C1 segment of cervical spinal cord (tissue), 14 donors: Measurements from ENCODE around the gene MAGIX.
"Not testable (repeated sequence)": the region's sequence is repeated elsewhere in the genome, so short reads cannot be mapped to it uniquely, and the experiment has no call there.

Experiments
- DNase-seq, 14 donors: peaks; one replicate each; lab custom pipeline; 2025; lab: John Stamatoyannopoulos, UW

Gene MAGIX

DNA sequence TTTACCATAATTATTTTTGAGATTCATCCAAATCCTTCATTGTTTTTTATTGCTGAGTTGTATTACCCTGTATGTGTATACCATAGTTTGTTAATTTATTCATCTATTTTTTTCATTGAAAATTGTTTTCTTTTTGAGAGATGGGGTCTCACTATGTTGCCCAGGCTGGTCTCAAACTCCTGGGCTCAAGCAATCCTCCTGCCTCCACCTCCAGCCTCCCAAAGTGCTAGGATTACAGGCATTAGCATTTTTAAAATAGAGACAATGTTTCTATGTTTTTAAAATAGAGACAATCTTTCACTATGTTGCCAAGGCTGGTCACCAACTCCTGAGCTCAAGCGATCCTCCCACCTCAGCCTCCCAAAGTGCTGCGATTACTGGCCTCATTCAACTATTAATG is 1.6 kb upstream of the MAGIX start:
- DNase-seq: no peak

DNA sequence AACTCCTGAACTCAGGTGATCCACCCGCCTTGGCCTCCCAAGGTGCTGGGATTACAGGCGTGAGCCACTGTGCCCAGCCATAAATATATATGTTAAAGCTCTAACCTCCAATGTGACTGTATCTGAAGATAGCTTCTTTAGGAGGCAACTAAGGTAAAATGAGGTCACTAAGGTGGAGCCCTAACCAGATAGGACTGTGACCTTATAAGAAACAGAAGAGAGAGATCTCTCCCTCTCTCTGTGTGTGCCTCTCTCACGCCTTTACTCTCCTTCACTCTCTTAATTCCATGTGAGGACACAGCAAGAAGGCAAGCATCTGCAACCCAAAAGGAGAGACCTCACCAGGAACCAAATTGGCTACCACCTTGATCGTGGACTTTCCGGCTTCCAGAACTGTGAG is 926 bp upstream of the MAGIX start:
- DNase-seq: no peak

DNA sequence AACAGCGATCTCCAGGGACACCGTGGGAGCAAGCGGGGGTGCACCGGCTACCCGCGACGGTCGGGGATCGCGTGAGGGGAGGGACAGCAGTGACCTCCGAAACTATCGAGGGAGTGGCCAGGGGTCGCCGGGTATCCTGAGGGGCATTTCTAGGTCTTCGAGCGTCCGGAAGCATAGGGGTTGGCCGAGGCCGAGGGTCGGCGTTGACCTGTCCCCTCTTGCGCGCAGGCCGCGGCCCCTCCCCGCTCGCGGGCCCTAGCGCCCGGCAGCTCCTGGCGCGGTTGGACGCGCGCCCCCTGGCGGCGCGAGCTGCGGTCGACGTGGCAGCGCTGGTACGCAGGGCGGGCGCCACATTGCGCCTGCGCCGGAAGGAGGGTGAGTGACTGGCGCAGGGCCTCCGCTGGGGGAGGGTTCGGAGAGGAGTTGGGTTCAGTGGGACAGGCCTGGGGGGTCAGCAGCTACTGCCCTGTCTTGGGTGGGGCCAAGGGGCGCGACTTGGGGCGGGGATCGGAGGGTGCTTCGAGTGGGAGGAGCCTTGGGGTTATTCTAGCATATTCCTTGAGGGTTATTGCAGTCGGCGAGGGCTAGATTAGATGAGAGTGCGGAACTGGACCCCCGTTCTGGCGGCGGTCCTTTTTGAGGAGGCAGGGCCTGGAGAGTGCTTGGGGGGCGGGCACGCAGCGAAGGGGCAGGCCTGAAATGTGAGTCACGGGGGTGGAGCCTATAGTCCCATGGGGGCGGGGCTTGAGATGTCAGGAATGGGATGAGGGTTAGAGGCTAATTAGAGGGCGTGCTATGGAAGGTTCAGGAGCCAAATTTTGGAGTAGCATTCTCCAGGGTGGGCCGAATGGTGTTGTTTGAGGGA is 1.2 kb downstream of the MAGIX start:
- DNase-seq: peak; percentile 21 to 91 (median 80)

DNA sequence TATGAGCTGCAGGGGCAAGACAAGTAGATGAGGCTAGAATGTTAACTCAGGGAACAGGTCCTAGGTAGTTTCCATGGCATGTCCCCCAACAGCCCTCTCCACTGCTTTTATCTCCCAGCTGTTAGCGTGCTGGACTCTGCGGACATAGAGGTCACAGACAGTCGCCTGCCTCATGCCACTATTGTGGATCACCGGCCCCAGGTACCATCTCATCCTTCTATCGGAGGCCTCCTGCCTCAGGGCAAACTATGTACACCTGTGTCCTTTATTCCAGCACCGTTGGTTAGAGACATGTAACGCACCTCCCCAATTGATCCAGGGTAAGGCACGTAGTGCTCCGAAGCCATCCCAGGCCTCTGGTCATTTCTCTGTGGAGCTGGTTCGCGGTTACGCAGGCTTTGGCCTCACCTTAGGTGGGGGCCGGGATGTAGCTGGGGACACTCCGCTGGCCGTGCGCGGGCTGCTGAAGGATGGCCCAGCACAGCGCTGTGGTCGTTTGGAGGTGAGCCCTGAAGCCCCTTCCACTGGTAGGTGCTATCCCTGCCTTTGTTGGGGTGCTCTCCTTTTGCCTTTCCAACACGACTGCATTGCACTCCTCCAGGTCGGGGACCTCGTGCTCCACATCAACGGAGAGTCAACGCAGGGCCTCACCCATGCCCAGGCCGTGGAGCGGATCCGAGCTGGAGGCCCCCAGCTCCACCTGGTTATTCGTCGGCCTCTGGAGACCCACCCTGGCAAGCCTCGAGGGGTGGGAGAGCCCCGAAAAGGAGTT is 2.2 kb downstream of the MAGIX start:
- no peak for DNase-seq

DNA sequence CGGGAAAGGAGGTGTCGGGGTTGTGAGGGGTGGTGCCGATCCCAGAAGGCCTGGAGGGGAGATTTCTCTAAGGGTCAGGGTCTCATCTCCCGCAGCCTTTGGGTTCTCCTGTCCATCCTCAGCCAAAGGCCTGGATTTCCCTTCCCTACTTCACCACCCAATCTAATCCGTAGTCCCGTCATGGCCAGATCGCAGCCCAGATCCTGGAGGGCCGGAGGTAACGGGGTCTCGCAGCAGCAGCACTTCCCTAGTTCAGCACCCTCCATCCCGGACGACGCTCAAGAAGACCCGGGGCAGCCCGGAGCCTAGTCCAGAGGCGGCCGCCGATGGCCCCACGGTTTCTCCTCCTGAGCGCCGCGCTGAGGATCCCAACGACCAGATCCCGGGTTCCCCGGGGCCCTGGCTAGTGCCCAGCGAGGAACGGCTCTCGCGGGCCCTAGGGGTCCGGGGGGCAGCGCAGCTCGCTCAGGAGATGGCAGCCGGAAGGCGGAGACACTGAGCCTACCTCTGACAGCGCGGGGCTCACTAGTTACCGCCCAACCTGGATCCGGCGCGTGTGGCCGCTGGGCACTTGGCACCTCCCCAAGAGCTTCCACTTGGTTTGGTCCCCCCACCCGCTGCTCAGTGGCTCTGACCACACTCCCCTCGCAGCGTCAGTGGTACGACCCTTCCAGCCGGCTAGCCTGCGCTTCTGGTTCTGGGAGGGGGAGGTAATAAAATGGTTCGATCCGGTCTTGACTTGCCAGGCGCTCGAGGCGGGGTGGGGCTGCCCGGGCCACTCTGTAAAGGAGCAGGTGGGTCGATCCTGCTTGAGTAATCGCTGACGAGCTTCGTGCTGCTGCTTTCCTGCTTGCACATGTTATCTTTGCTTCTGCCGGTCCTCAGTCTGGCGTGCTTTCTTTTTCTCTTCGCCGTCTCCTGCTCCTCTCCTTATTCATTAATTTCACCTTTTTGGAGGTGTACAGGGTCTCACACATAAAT is 3.6 kb downstream of the MAGIX start:
- peak in 13 of 14 donors; percentile 2 to 92 (median 48) for DNase-seq

DNA sequence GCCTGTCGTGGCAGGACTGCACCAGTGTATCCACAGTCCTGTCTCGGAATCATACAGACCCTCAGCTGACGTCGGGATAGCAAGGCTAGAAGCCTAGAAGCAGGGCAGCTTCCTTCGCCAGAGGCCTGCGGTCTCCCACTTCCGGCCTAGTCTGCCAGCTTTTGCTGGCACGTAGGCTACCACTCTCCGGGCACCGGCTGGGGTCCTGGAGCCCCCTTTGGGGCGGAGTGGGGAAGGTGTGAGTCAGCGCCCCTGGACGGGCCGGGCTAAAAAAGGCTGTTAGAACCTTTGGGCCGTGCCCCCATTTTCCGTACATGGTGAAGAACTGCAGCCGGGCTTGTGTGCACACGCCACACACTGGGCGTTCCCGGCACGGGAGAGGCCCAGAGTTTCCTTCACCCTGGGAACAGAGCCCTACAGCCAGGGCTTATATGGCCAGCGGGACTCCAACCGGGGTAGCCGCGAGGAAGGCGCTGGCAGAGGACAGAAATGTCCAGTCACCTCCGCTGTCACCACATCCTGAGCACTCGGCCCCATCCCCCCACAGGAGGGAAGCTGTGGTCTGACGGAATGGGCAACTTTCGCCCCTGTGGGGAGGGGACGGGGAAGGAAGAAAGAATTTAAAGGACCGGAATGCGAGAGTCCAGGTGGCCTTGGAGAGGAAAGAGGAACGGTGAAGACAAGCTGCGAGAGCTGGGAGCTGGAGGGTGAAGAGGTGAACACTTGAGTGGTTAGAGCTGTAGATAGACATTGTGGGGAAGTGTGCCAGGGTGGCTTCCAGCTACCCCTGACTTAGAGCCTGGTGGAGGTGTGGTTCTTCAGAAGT is 4.6 kb downstream of the MAGIX start:
- DNase-seq: peak in 9 of 14 donors; percentile 14 to 67 (median 40)

DNA sequence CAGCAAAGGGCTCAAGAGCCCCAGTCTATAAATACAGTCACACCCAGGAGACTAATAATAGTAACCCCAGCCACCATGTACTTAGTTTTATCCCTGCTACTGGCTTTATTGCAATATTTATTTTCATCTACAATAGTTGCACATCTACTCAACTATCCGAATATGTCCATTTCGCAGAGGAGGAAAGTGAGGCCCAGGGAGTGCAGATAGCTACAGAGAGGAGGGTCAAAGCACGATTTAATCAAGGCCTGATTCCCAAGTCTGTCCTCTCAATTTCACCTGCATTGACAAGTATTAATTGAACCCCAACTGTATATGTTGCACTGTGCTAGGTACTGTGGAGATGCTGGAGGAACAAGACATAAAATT is 5.2 kb downstream of the MAGIX start:
- DNase-seq: no peak

DNA sequence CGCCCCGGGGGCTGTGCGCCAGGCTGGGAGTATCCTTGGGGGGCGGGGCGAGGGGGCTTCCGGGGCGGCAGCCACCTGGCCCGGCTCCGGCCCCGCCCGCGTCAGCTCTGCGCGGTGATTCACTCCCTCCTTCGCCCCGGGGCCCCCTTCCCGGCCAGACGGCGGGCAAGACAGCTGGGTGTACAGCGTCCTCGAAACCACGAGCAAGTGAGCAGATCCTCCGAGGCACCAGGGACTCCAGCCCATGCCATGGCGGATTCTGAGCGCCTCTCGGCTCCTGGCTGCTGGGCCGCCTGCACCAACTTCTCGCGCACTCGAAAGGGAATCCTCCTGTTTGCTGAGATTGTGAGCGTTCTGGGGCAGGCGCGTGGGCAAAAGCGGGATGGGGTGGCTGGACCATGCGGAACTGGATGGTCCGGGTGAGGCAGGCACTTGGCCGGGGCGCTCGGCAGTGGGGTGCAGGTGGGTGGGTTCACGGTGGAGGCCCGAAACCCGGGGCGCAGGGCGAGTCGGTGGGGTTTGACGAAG is 9.3 kb downstream of the MAGIX start, which contains the start of gene PLP2:
TSS of gene PLP2 (plus strand) at position 147 of the 528 bp plus-strand sequence. CDS start at position 250, 103 bp downstream.
- peak in 4 of 14 donors; percentile 27 to 47 (median 30) for DNase-seq

DNA sequence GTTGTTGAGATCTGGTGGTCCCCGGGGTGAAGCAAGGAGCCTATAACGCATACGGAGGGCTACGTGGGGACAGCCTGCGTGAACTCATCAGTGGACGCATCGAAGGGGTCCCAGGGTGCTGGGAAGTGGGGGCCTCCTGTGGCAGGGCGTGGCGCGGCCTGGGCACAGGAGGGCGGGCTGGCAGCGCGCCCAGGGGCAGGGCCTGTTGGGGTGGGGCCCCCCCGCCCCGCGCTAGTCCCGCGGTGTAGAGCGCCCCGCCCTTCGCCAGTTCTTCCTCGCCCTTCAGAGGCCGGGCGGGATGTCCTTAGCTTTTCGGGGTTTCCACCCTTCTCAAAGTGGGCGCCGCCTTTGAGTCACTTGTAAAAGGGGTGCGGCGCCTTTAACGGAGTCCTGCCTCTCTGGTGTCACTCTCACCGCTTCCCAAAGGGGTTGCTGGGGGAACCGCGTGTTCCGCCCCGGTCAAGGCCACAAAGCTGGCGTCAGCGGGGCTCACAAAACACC is 9.8 kb downstream of the MAGIX start:
- DNase-seq: peak in 8 of 14 donors; percentile 16 to 43 (median 30)

DNA sequence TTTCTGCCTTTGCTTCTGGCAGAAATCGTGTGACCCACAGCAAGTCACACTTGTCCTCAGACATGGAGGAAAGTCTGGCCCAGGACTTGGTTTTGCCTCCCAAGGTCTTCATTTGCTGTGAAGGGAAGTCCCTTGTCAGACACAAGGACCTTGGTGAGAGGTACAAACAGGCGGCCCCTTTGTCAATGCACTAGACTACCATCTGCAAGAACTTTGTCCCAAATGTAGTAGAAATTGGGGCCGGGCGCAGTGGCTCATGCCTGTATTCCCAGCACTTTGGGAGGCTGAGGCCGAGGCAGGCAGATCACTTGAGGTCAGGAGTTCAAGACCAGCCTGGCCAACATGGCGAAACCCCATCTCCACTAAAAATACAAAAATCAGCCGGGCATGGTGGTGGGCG is 11.0 kb downstream of the MAGIX start:
- DNase-seq: not testable (repeated sequence)

DNA sequence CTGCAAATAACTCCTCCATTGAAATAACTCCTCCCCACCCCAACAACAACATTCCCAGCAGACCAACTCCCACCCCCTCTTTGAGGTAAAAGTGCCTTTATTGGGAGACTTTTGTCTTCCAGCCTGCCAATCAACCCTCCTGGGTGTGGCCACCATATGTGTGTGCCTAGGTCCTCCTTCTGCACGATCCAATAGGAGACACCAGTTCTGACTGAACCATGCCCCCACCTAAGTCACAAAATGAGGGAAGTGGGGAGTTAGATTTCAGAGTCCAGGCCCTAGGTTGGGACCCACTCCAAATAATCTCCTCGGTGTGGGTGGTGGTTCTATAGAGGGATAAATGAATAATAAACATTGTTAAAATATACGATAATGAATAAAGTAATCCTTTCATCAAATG is 12.2 kb downstream of the MAGIX start:
- DNase-seq: no peak

DNA sequence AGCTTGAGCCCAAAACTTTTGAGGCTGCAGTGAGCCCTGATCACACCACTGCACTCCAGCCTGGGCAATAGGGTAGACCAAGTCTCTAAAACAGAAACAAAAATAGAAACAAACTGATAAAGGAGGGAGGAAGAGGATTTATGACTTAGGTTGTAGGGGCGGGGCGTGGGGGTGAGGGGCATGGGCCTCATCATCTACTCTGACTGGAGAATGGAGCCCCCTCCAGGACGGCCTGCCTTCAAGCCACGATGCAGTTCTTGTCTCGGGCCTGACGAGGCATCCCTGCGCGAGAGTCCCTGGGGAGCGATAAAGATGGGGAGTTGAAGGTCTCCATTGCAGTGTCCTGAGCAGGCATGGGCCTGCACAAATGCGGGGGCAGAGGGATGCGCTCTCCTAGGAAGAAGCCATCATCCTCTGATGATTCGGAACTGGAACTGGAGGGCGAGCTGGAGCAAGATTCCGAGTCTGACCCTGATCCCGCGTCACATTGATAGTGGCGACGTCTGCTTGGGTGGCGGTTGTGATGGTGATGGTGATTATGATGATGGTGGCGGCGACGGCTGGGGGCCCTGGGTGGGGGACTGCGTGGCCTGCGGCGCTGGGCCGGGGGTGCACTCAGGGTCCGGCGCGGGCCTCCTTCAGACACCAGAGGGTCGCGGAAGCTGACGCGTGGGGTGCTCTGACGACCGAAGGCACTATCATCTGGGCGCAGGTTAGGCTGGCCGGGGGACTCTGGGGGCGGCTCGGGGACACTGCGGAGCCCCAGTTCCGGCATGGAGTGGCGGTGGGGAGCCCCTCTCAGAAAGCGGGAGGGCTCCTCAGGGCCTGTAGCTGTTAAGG is 13.1 kb downstream of the MAGIX start:
- DNase-seq: no peak

DNA sequence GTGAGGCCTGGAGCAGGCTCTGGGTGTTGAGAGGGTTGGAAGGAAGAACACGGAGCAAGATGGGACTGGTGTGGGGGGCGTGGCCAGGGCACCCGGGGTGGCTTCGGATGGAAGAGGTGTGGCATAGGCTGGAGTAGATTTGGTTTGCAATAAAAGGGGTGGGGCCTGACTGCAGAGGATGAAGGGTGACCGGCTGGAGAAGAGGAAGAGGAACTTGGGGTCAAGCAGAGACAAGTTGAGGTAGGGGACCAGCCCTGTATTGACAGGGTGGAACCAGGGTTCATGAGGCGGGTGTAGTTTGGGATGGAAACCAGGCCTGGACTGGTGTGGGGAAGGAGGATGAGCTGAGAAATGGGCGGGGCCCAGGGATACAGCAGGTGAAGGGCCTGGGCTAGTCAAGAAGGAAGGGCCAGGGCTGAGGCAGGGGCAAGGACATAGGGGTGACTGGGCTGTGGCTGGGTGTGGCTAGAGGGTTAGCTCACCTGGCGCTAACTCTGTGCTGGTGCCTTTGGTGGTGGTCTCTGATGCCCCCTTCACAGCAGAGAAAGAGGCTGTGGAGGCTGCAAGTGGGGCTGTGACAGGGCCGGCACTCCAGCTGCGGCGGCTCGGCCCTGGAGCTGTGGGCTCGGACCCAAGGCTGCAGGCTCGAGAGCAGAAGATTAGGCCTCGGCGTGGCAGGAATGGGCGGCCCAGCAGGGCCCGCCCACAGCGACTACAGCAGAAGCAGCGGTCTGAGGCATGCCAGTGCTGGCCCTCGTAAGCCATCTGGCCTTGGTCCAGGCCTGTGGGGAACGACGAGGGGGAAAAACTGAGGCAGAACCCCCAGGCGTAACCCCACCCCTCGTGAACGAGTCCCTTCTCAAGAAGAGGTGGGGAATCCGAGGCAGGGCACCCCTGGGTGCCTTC is 14.1 kb downstream of the MAGIX start:
- DNase-seq: no peak

DNA sequence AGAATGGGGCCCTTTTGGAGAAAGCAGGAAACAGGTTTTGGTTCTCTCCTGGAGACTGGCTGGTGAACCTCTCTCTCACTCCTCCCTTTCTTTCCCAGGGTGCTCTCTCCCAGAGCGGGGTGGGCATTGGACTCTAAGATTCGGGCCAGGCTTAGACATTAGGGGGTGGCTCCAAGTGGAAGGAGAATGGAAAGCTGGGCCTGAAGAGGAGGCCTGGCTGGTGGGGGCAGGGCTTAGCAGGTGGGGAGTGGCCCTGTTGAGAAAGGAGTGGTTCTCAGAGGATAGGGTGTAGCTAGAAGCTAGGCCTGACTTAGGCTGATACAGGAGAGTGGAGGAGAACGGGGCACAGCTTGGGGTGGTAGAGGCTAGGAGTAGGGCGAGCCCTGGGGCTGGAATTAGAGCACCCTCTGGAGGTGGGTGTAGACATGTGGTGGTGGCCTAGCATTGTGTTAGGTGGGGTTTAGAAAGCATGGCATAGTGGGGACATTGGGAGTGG is 14.8 kb downstream of the MAGIX start:
- no peak for DNase-seq

DNA sequence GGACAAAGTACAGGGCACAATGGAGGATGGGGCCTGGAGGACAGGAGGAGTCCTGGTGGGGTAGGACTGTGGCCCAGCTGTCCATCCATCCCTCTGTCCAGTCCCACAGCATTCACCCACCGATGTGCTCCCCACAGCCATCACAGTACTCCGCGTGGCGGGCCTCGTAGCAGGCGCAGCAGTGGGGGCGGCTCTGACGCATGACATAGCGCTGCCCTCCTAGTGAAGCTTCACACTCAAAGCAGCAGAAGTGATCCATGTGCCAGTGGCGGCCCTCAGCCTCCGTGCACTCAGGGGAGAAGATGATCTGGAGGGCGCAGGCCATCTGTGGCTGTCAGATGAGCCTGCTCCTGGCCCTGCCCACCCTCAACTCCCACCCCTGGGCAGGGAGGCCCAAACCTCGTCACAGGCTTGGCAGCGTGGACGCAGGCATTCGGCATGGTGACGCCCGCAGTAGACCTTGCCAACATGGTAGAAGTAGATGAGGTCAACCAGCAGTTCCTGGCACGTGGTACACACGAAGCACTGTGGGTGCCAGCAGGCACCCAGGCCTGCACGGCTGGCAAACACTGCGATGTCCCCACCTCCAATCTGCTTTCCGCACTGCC is 15.4 kb downstream of the MAGIX start:
- DNase-seq: no peak

DNA sequence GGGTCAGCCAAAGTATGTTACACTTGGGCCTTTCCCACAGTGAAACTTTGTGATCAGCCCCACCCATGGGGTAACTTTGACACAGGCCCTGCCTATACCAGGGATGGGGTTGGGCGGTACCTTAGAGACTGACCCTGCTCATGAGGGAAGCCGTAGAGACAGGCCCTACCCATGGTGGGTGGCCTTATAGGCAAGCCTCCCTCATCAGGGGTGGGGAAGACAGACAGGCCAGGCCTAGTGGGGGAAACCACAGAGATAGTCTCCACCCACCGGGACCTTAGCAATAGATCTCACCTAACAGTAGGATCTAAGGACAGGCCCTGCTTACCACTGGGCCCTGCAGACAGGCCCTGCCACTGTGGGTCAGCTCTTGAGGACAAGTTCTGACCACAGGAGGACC is 16.0 kb downstream of the MAGIX start:
- no peak for DNase-seq

DNA sequence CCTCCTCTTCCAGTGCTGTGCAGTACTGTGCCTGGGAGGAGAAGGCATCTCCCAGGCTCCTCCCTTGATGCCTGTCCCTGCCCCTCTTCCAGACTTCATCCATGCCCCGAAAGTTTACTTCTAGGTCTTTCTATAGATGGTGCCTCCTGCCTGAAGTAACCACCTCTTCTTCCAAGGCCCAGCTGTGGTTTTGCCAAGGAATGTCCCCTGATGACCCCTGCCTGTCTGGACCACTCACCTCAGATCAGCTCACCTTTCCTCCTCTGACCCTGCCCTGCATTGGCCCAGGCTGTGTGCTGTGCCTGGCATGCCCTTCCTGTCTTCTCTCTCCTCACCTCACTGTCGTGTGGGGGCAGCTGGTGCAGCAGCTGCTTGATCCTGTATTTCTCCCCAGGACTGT is 16.8 kb downstream of the MAGIX start:
- DNase-seq: no peak
